Measurements from ENCODE around the gene TANGO2.

DNA sequence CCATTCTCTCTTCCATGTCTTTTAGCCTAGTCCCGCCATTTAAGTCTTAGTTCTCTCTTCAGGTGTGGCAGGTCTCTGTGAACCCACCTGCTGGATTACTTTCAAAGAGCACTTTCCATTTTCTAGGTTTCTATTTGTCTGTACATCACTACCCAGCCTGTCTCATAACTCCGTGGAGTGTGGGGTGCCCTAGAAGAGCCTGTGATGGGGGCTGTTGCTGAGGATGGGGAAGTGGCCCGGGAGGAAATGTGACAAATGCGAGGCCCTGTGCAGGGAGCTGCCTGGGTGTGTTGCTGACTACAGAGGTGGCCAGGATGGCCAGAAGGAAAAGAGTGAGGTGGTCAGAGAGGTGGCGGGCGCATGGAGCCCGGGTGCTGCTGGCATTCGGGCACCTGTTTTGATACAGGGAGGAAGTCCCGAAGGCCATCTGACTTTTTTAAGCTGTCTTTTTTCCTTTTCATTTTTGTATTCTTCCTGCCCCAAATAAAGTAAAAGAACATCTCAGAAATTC lies 69.9 kb downstream of the TANGO2 start:
- no peak for TF ChIP-seq POLR2A (IDR thresholded peaks at IDR 0.05)
- TF ChIP-seq, protein P1, sequence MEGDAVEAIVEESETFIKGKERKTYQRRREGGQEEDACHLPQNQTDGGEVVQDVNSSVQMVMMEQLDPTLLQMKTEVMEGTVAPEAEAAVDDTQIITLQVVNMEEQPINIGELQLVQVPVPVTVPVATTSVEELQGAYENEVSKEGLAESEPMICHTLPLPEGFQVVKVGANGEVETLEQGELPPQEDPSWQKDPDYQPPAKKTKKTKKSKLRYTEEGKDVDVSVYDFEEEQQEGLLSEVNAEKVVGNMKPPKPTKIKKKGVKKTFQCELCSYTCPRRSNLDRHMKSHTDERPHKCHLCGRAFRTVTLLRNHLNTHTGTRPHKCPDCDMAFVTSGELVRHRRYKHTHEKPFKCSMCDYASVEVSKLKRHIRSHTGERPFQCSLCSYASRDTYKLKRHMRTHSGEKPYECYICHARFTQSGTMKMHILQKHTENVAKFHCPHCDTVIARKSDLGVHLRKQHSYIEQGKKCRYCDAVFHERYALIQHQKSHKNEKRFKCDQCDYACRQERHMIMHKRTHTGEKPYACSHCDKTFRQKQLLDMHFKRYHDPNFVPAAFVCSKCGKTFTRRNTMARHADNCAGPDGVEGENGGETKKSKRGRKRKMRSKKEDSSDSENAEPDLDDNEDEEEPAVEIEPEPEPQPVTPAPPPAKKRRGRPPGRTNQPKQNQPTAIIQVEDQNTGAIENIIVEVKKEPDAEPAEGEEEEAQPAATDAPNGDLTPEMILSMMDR (IDR thresholded peaks at IDR 0.05), result no peak

Data from lower leg skin (tissue), 3 donors.